IPS-18a (cell line): ENCODE data around the gene COL7A1.

Experiments
- H3K27ac ChIP-seq: one replicate; pipeline ENCODE4 v1.5.1; 2013; ENCODE audit warnings: low read length
- H3K27me3 ChIP-seq: one replicate; pipeline ENCODE4 v1.6.1; 2013; ENCODE audit warnings: mild to moderate bottlenecking, low read length; ENCODE audit not compliant: control insufficient read depth, insufficient read depth
- H3K36me3 ChIP-seq: one replicate; pipeline ENCODE4 v1.6.1; 2013; ENCODE audit warnings: low read depth, low read length; ENCODE audit not compliant: control insufficient read depth
- H3K4me1 ChIP-seq: one replicate; pipeline ENCODE4 v1.6.1; 2013; ENCODE audit warnings: low read depth, low read length; ENCODE audit not compliant: control insufficient read depth
- H3K4me3 ChIP-seq: one replicate; pipeline ENCODE4 v1.5.1; 2013; ENCODE audit warnings: low read length
- H3K9ac ChIP-seq: one replicate; pipeline ENCODE4 v1.6.1; 2013; ENCODE audit warnings: mild to moderate bottlenecking, low read length, moderate library complexity
- H3K9me3 ChIP-seq: one replicate; pipeline ENCODE4 v1.6.1; 2013; ENCODE audit warnings: low read depth, low read length; ENCODE audit not compliant: control insufficient read depth

COL7A1 gene

GRCh38 chr3:48595075-48595525 is at the start of gene COL7A1:
TSS of gene COL7A1 (minus strand) at chr3:48595329. CDS start at chr3:48595159, 170 bp downstream.
- Histone ChIP-seq H3K36me3 (peaks cover 30% of the 10 kb centered on the region), H3K27ac (no peak within 1 kb of the TSS), H3K4me1 (peaks cover 6% of the 10 kb centered on the region), H3K9me3 (no peaks in the 10 kb centered on the region), H3K27me3 (no peaks in the 10 kb centered on the region), H3K9ac (peak within 1 kb of the TSS; percentile 20), H3K4me3 (peak within 1 kb of the TSS; percentile 15)

- Histone ChIP-seq H3K27ac (no peak overlapping the region), H3K9ac (no peak overlapping the region), H3K27me3 (no peaks in the 10 kb centered on the region), H3K4me3 (no peak overlapping the region), H3K4me1 (no peaks in the 10 kb centered on the region), H3K36me3 (peaks cover 17% of the 10 kb centered on the region), H3K9me3 (no peaks in the 10 kb centered on the region)
These were observed 47.5 kb upstream of the COL7A1 start for GRCh38 chr3:48642605-48643004.

GRCh38 chr3:48641396-48641795 is 46.3 kb upstream of the COL7A1 start:
- Histone ChIP-seq H3K4me3 (no peak overlapping the region), H3K27me3 (no peaks in the 10 kb centered on the region), H3K9ac (no peak overlapping the region), H3K27ac (no peak overlapping the region), H3K36me3 (peaks cover 13% of the 10 kb centered on the region), H3K4me1 (peaks cover 8% of the 10 kb centered on the region), H3K9me3 (no peaks in the 10 kb centered on the region)

GRCh38 chr3:48639944-48640606 is 44.9 kb upstream of the COL7A1 start:
- Histone ChIP-seq H3K27ac (no peak overlapping the region), H3K4me3 (no peak overlapping the region), H3K9me3 (no peaks in the 10 kb centered on the region), H3K4me1 (peaks cover 12% of the 10 kb centered on the region), H3K9ac (no peak overlapping the region), H3K27me3 (no peaks in the 10 kb centered on the region), H3K36me3 (peaks cover 12% of the 10 kb centered on the region)

- H3K9ac ChIP-seq = no peak overlapping the region
- H3K27ac ChIP-seq = no peak overlapping the region
- H3K4me1 ChIP-seq = peaks cover 16% of the 10 kb centered on the region
- no peaks in the 10 kb centered on the region for H3K27me3 ChIP-seq
- no peaks in the 10 kb centered on the region for H3K9me3 ChIP-seq
- H3K4me3 ChIP-seq = no peak overlapping the region
- peaks cover 10% of the 10 kb centered on the region for H3K36me3 ChIP-seq
These were observed 42.2 kb upstream of the COL7A1 start for GRCh38 chr3:48637305-48637704.

GRCh38 chr3:48636149-48636655 is 41.1 kb upstream of the COL7A1 start:
- Histone ChIP-seq H3K36me3 (peaks cover 19% of the 10 kb centered on the region), H3K27me3 (no peaks in the 10 kb centered on the region), H3K4me3 (peak overlapping the region; percentile 53), H3K27ac (no peak overlapping the region), H3K4me1 (peaks cover 16% of the 10 kb centered on the region), H3K9me3 (no peaks in the 10 kb centered on the region), H3K9ac (peak overlapping the region; percentile 61)

GRCh38 chr3:48635222-48636021 is 40.3 kb upstream of the COL7A1 start, which contains the start of gene SLC26A6:
TSS of gene SLC26A6 (minus strand) at chr3:48635461. CDS start at chr3:48635393, 68 bp downstream.
- H3K4me1 ChIP-seq = peaks cover 16% of the 10 kb centered on the region
- no peak within 1 kb of the TSS for H3K27ac ChIP-seq
- peak within 1 kb of the TSS; percentile 53 for H3K4me3 ChIP-seq
- H3K9ac ChIP-seq = peak within 1 kb of the TSS; percentile 61
- H3K36me3 ChIP-seq = peaks cover 27% of the 10 kb centered on the region
- H3K27me3 ChIP-seq = no peaks in the 10 kb centered on the region
- H3K9me3 ChIP-seq = no peaks in the 10 kb centered on the region

- Histone ChIP-seq H3K9ac (peak overlapping the region; percentile 61), H3K27me3 (no peaks in the 10 kb centered on the region), H3K4me1 (peaks cover 16% of the 10 kb centered on the region), H3K36me3 (peaks cover 34% of the 10 kb centered on the region), H3K4me3 (peak overlapping the region; percentile 53), H3K27ac (no peak overlapping the region), H3K9me3 (no peaks in the 10 kb centered on the region)
These were observed 39.6 kb upstream of the COL7A1 start for GRCh38 chr3:48634661-48635221.

GRCh38 chr3:48633743-48634142 is 38.6 kb upstream of the COL7A1 start:
- no peak overlapping the region for H3K9ac ChIP-seq
- no peak overlapping the region for H3K27ac ChIP-seq
- peaks cover 34% of the 10 kb centered on the region for H3K36me3 ChIP-seq
- no peaks in the 10 kb centered on the region for H3K9me3 ChIP-seq
- no peaks in the 10 kb centered on the region for H3K27me3 ChIP-seq
- H3K4me3 ChIP-seq = no peak overlapping the region
- peaks cover 16% of the 10 kb centered on the region for H3K4me1 ChIP-seq

- peaks cover 16% of the 10 kb centered on the region for H3K4me1 ChIP-seq
- no peak overlapping the region for H3K9ac ChIP-seq
- no peak overlapping the region for H3K27ac ChIP-seq
- no peak overlapping the region for H3K4me3 ChIP-seq
- peaks cover 36% of the 10 kb centered on the region for H3K36me3 ChIP-seq
- H3K27me3 ChIP-seq = no peaks in the 10 kb centered on the region
- no peaks in the 10 kb centered on the region for H3K9me3 ChIP-seq
These were observed 38.1 kb upstream of the COL7A1 start for GRCh38 chr3:48633256-48633655.
